ENCODE results near the gene SOCS7. TPM values are rescaled to one million over a fixed set of nuclear protein-coding genes. Genes with fewer than 3 reads are reported as not detected.

Gene SOCS7
- total and polyA plus RNA-seq, 2 experiments from 2014 or later, result 5.0 to 29.2 TPM

GRCh38 chr17:38358586-38359513, 7.2 kb downstream of the SOCS7 start:
- ATAC-seq (no peak), DNase-seq (ENCODE audit: low spot score) (no peak)
- Histone ChIP-seq H3K4me2 (no peak overlapping the region), H3K27me3 (ENCODE audit: insufficient read depth) (no peaks in the 10 kb centered on the region), H3K4me3 (no peak overlapping the region), H4K20me1 (replicated peaks; ENCODE audit: insufficient read depth) (peaks cover 16% of the 10 kb centered on the region), H3K36me3 (ENCODE audit: insufficient read depth) (no peaks in the 10 kb centered on the region), H3K4me1 (ENCODE audit: insufficient read depth) (peaks cover 48% of the 10 kb centered on the region), H3K79me2 (replicated peaks; ENCODE audit: insufficient read depth) (peaks cover 88% of the 10 kb centered on the region), H3K9me2 (ENCODE audit: insufficient read depth) (no peaks in the 10 kb centered on the region), H3F3A (replicated peaks; ENCODE audit: low read depth) (0 out of 2 replicates have a peak, but pooled peaks cover 6% of the 10 kb centered on the region), H3K27ac (ENCODE audit: low read depth) (no peak overlapping the region), H2AFZ (no peak overlapping the region)
- Mint-ChIP-seq H3K36me3 (ENCODE audit: low read depth) (peaks cover 5% of the 10 kb centered on the region), H3K27me3 (ENCODE audit: insufficient read depth, low read depth, poor library complexity) (no peaks in the 10 kb centered on the region), H3K9me3 (no peaks in the 10 kb centered on the region), H3K4me1 (peaks cover 63% of the 10 kb centered on the region), H3K4me3 (no peak overlapping the region; the same call in 2 of the 3 replicates), H3K27ac (peak overlapping the region; percentile 38)
- TF ChIP-seq ZNF114 (CRISPR knock-in tag; IDR thresholded peaks at IDR 0.05) (no peak), REST (IDR thresholded peaks at IDR 0.05; ENCODE audit: unreplicated experiment) (no peak), ZNF462 (CRISPR knock-in tag; IDR thresholded peaks at IDR 0.05) (no peak), STAT1 (IDR thresholded peaks at IDR 0.05; ENCODE audit: unreplicated experiment) (no peak), EZH2phosphoT487 (IDR thresholded peaks at IDR 0.05; ENCODE audit: unreplicated experiment) (no peak), NANOG (IDR thresholded peaks at IDR 0.05; ENCODE audit: borderline replicate concordance) (no peak), CREB1 (CRISPR knock-in tag; IDR thresholded peaks at IDR 0.05; ENCODE audit: low read depth) (no peak), ETS1 (IDR thresholded peaks at IDR 0.05) (no peak), JUNB (IDR thresholded peaks at IDR 0.05; ENCODE audit: unreplicated experiment) (no peak), CTCF (conservative IDR thresholded peaks at IDR 0.05; ENCODE audit: low read depth in 2 of 2) (no peak), POLR2AphosphoS5 (IDR thresholded peaks at IDR 0.05; ENCODE audit: low read depth) (no peak), ZNF331 (CRISPR knock-in tag; IDR thresholded peaks at IDR 0.05; ENCODE audit: low read depth) (no peak), EZH2 (IDR thresholded peaks at IDR 0.05; ENCODE audit: low read depth, unreplicated experiment) (no peak)
